Measurements from ENCODE around the gene UGT1A10.
"Not testable (repeated sequence)": the region's sequence is repeated elsewhere in the genome, so short reads cannot be mapped to it uniquely, and the experiment has no call there.

Gene UGT1A10

GRCh38 chr2:233636306-233636705, at the start of gene UGT1A10:
Gene UGT1A10 (plus strand): TSS chr2:233636448. CDS start chr2:233636523, 75 bp downstream.
- not testable (repeated sequence) for H3K27ac ChIP-seq; H3K36me3 ChIP-seq; H3K4me3 ChIP-seq (ENCODE audit: low read depth in 1 of 2, low read length in 1 of 2); H3K4me1 ChIP-seq (ENCODE audit: control insufficient read depth in 1 of 2, insufficient read depth in 1 of 2, low read depth in 1 of 2, low read length in 1 of 2); H3K27me3 ChIP-seq; H3K9me3 ChIP-seq

GRCh38 chr2:233588400-233588799, 47.8 kb upstream of the UGT1A10 start:
- no peaks in the 10 kb centered on the region for H3K36me3 ChIP-seq
- no peaks in the 10 kb centered on the region for H3K4me1 ChIP-seq (ENCODE audit: control insufficient read depth in 1 of 2, insufficient read depth in 1 of 2, low read depth in 1 of 2, low read length in 1 of 2)
- no peak overlapping the region for H3K4me3 ChIP-seq (ENCODE audit: low read depth in 1 of 2, low read length in 1 of 2)
- H3K27me3 ChIP-seq = no peaks in the 10 kb centered on the region
- no peak overlapping the region for H3K27ac ChIP-seq
- no peaks in the 10 kb centered on the region for H3K9me3 ChIP-seq
- TF ChIP-seq CTCF (IDR thresholded peaks at IDR 0.05) = no peak

DNA sequence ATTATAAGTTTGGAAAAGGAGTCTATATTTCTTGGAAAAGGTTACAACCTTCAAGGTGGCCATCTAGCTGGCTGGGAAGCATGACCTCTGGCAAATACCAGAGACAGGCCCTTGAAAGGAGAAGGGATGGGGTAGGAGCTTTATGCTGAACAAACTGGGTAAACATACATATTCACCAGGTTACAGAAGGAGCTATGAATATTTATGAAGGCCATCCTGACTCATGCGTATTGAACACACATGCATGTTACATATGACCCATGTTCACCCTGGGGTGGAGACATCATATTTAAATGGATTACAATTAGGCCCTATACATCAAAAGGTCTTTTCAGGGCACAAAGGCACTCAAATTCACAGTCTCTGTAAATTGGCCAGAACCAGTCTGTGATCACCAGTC, 43.5 kb upstream of the UGT1A10 start:
- not testable (repeated sequence) for H3K4me3 ChIP-seq (ENCODE audit: low read depth in 1 of 2, low read length in 1 of 2); H3K9me3 ChIP-seq; H3K4me1 ChIP-seq (ENCODE audit: control insufficient read depth in 1 of 2, insufficient read depth in 1 of 2, low read depth in 1 of 2, low read length in 1 of 2); H3K27ac ChIP-seq; H3K36me3 ChIP-seq; H3K27me3 ChIP-seq

- Histone ChIP-seq H3K27ac (no peak overlapping the region), H3K36me3 (no peaks in the 10 kb centered on the region), H3K9me3 (no peaks in the 10 kb centered on the region), H3K4me3 (ENCODE audit: low read depth in 1 of 2, low read length in 1 of 2) (no peak overlapping the region), H3K4me1 (ENCODE audit: control insufficient read depth in 1 of 2, insufficient read depth in 1 of 2, low read depth in 1 of 2, low read length in 1 of 2) (no peaks in the 10 kb centered on the region), H3K27me3 (no peaks in the 10 kb centered on the region)
- no peak for TF ChIP-seq CTCF (IDR thresholded peaks at IDR 0.05)
These were observed 43.0 kb upstream of the UGT1A10 start for GRCh38 chr2:233593201-233593600.

DNA sequence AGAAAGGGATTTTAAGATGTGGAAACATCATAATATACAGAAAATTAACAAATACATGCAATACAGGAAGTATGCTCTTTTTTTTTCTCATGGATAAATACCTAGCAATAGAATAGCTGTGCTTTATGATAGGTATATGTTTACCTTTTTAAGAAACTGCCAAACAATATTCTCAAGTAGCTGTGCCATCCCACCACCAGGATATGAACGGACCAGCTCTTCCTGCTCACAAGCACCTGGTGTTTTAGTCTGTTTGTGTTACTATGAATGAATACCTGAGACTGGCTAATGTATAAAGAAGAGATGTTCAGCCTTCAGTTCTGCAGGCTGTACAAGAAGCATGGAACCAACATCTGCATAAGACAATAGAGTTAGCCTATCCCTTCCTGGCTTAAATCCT, 38.7 kb upstream of the UGT1A10 start:
- no peak for TF ChIP-seq CTCF (IDR thresholded peaks at IDR 0.05)
- no peaks in the 10 kb centered on the region for H3K4me1 ChIP-seq (ENCODE audit: control insufficient read depth in 1 of 2, insufficient read depth in 1 of 2, low read depth in 1 of 2, low read length in 1 of 2)
- H3K36me3 ChIP-seq = no peaks in the 10 kb centered on the region
- H3K27me3 ChIP-seq = peaks cover 14% of the 10 kb centered on the region
- H3K9me3 ChIP-seq = no peaks in the 10 kb centered on the region
- no peak overlapping the region for H3K27ac ChIP-seq
- H3K4me3 ChIP-seq (ENCODE audit: low read depth in 1 of 2, low read length in 1 of 2) = no peak overlapping the region

GRCh38 chr2:233598952-233599351, 37.3 kb upstream of the UGT1A10 start:
- no peak overlapping the region for H3K27ac ChIP-seq
- H3K36me3 ChIP-seq = no peaks in the 10 kb centered on the region
- no peaks in the 10 kb centered on the region for H3K9me3 ChIP-seq
- H3K4me3 ChIP-seq (ENCODE audit: low read depth in 1 of 2, low read length in 1 of 2) = no peak overlapping the region
- no peaks in the 10 kb centered on the region for H3K4me1 ChIP-seq (ENCODE audit: control insufficient read depth in 1 of 2, insufficient read depth in 1 of 2, low read depth in 1 of 2, low read length in 1 of 2)
- peaks cover 14% of the 10 kb centered on the region for H3K27me3 ChIP-seq
- no peak for TF ChIP-seq CTCF (IDR thresholded peaks at IDR 0.05)

DNA sequence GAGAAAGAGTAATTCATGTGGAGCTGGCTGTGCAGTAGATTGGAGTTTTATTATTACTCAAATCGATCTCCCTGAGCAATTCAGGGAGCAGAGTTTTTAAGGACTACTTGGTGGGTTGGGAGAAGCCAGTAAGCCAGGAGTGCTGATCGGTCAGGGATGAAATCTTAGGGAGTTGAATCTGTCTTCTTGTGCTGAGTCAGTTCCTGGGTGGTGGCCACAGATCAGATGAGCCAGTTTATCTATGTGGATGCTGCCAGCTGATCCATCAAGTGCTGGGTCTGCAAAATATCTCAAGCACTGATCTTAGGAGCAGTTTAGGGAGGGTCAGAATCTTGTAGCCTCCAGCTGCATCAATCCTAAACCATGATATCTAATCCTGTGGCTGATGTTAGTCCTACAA, 35.9 kb upstream of the UGT1A10 start:
- H3K27ac ChIP-seq = no peak overlapping the region
- H3K4me3 ChIP-seq (ENCODE audit: low read depth in 1 of 2, low read length in 1 of 2) = no peak overlapping the region
- no peaks in the 10 kb centered on the region for H3K36me3 ChIP-seq
- TF ChIP-seq CTCF (IDR thresholded peaks at IDR 0.05) = no peak
- H3K9me3 ChIP-seq = no peaks in the 10 kb centered on the region
- H3K4me1 ChIP-seq (ENCODE audit: control insufficient read depth in 1 of 2, insufficient read depth in 1 of 2, low read depth in 1 of 2, low read length in 1 of 2) = no peaks in the 10 kb centered on the region
- H3K27me3 ChIP-seq = peaks cover 14% of the 10 kb centered on the region
